Thyroid gland (tissue), 4 donors: ENCODE measurements around the gene CAST.

Experiments used
- CTCF ChIP-seq, 6 experiments: fragments of 200-600 bp in 3 of 6; fragments of 450-650 bp in 3 of 6; sonication (generic) in 3 of 6; IDR thresholded peaks; one replicate each; pipeline ENCODE4 v1.5.1; 2016 to 2019; ENCODE audit warnings: antibody characterized with exemption in 6 of 6, mild to moderate bottlenecking in 2 of 6, inconsistent platforms in 1 of 6, moderate library complexity in 1 of 6
- POLR2A ChIP-seq, 2 donors: fragments of 450-650 bp; IDR thresholded peaks; one replicate each; pipeline ENCODE4 v1.6.1; 2017; ENCODE audit warnings: antibody characterized with exemption in 2 of 2, mild to moderate bottlenecking in 2 of 2, moderate library complexity in 1 of 2

GRCh38 chr5:96638561-96638960 is 23.6 kb upstream of the CAST start:
- TF ChIP-seq CTCF (IDR thresholded peaks at IDR 0.05) (no peak), POLR2A (IDR thresholded peaks at IDR 0.05) (no peak)
